ENCODE measurements around the gene DIP2B. TPM values are rescaled to one million over a fixed set of nuclear protein-coding genes. Genes with fewer than 3 reads are reported as not detected.

Gene DIP2B
- total and polyA plus RNA-seq, 2 of the 13 experiments (the other 11 are each of a cell fraction or from before 2014, with no cell fraction given), result 32.1 to 35.8 TPM

GRCh38 chr12:50763639-50764285 lies 259.0 kb downstream of the DIP2B start, which contains the start of gene ATF1 (continued):
- TF ChIP-seq BCLAF1 (IDR thresholded peaks at IDR 0.05), result no peak
- peak; percentile 77 for TF ChIP-seq KDM2A (CRISPR knock-in tag; IDR thresholded peaks at IDR 0.05; ENCODE audit: borderline replicate concordance, low read depth)
- TF ChIP-seq ZMYM3 (CRISPR knock-in tag; IDR thresholded peaks at IDR 0.05), result no peak; the same call in 1 of the 2 replicates
- 0 out of 2 replicates have a peak, but pooled peaks have one; percentile 12 for TF ChIP-seq BCL6 (CRISPR knock-in tag; IDR thresholded peaks at IDR 0.05)
- TF ChIP-seq SUZ12 (IDR thresholded peaks at IDR 0.05; ENCODE audit: low read depth, low read length), result no peak
- TF ChIP-seq RNF219 (CRISPR knock-in tag; IDR thresholded peaks at IDR 0.05), result no peak
- 0 out of 2 replicates have a peak, but pooled peaks have one; percentile 38 for TF ChIP-seq CREBL2 (CRISPR knock-in tag; IDR thresholded peaks at IDR 0.05; ENCODE audit: borderline replicate concordance)
- TF ChIP-seq ZNF362 (CRISPR knock-in tag; IDR thresholded peaks at IDR 0.05; ENCODE audit: borderline replicate concordance), result peak; percentile 54; the same call in 1 of the 2 replicates
- peak; percentile 91 to 97 for TF ChIP-seq POLR2A (IDR thresholded peaks at IDR 0.05; ENCODE audit: insufficient read depth in 1 of 2, low read depth in 2 of 2, low read length in 2 of 2)
- TF ChIP-seq HMG20A (CRISPR knock-in tag; IDR thresholded peaks at IDR 0.05; ENCODE audit: borderline replicate concordance), result no peak
- peak; percentile 67; the same call in 2 of the 3 replicates for TF ChIP-seq MXI1 (IDR thresholded peaks at IDR 0.05; ENCODE audit: borderline replicate concordance, low read depth, low read length)
- no peak for TF ChIP-seq MATR3 (CRISPR knock-in tag; IDR thresholded peaks at IDR 0.05)
- TF ChIP-seq JARID2 (CRISPR knock-in tag; IDR thresholded peaks at IDR 0.05; ENCODE audit: insufficient replicate concordance), result no peak
- no peak for TF ChIP-seq NFE2 (CRISPR knock-in tag; IDR thresholded peaks at IDR 0.05)
- 0 out of 2 replicates have a peak, but pooled peaks have one; percentile 18 for TF ChIP-seq THAP9 (CRISPR knock-in tag; IDR thresholded peaks at IDR 0.05; ENCODE audit: borderline replicate concordance)
- TF ChIP-seq NBN (conservative IDR thresholded peaks at IDR 0.05), result no peak
- no peak for TF ChIP-seq HNF4A (CRISPR knock-in tag; IDR thresholded peaks at IDR 0.05)
- 0 out of 2 replicates have a peak, but pooled peaks have one; percentile 67 for TF ChIP-seq ZNF446 (CRISPR knock-in tag; IDR thresholded peaks at IDR 0.05)
- TF ChIP-seq ZNF33B (CRISPR knock-in tag; IDR thresholded peaks at IDR 0.05), result no peak
- peak; percentile 83 for TF ChIP-seq IKZF4 (CRISPR knock-in tag; IDR thresholded peaks at IDR 0.05; ENCODE audit: borderline replicate concordance, low read depth, not compliant biosample characterization)
